Fibroblast of skin of scalp (primary cell): Measurements from ENCODE around the gene MAT2B. TPM values are rescaled to one million over a fixed set of nuclear protein-coding genes. Genes with fewer than 3 reads are reported as not detected.

Source experiments
- DNase-seq: peaks from one replicate; pipeline ENCODE4 v3.0.0-alpha.2; 2013
- polyA plus RNA-seq, 2 experiments: library from polyadenylated mRNA; unstranded; fragments of 120-200 nt; gene quantifications; one replicate each; pipeline ENCODE4 v1.2.1, GENCODE V29; 2013; ENCODE audit not compliant: insufficient read length in 2 of 2

The MAT2B gene
- 42.3 TPM for polyA plus RNA-seq (2013, experiment 1 of 2; ENCODE audit: insufficient read length)
- polyA plus RNA-seq (2013, experiment 2 of 2; ENCODE audit: insufficient read length) = 43.2 TPM

GRCh38 chr5:163505368-163506094 lies at the start of gene MAT2B:
MAT2B (plus strand) TSS chr5:163505619; CDS start chr5:163505687, 68 bp downstream.
- DNase-seq = peak; percentile 94

GRCh38 chr5:163456029-163456589 lies 49.3 kb upstream of the MAT2B start:
- no peak for DNase-seq

DNA sequence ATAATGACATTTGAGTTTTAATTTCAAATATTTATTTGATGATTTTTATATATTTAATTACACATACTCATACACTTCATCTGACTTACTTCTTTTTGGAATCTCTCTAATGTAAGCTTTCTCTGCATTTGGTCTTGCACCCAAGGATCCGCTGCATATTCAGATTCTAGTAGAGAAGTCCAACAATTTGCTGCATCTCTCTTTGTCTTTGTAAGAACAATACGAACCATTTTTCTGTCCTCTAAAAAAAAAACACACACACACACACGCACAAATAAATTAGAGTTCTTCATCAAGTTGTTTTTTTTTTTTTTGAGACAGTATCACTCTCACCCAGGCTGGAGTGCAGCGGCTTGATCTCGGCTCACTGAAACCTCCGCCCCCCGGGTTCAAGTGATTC lies 48.6 kb upstream of the MAT2B start:
- DNase-seq = no peak

GRCh38 chr5:163458778-163459385 lies 46.5 kb upstream of the MAT2B start:
- no peak for DNase-seq

GRCh38 chr5:163459462-163459818 lies 46.0 kb upstream of the MAT2B start:
- DNase-seq = no peak

DNA sequence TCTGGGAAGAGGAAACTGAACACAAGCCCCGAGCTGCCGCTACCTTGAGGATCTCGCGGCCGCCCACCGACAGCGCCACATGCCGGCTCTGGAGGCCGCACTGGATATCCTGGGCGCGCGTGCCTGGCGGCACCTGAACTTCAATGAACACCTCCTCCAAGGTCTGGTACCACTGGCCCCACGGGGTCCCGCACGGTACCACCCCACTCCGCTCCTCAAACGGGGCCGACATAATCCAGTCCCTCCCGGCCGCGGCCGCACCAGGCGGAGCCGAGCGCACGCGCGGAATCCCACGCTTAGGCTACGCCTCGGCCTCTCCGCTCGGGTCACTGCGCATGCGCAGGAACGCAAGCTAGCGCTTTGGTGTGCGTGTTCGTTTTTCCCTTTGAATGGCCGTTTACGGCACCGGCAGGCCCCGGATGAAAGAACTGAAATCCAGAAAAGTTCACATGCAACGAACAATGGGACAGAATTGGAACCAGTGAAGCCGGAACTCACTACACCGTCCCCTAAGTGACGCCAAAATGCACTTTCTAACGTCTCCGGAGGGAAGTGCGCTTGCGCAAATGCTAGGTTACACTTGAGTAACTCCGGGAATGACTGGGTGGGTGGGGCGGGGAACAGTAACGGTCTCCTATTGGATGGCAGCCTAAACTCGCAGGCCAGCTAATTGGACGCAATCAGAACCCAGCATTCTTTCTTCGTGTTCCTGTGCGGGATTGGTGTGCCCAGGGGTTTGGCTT lies 45.4 kb upstream of the MAT2B start, which contains the start of gene NUDCD2:
TSS of gene NUDCD2 (minus strand) at position 284 of the 743 bp plus-strand sequence. CDS start at position 232, 52 bp downstream.
- peak; percentile 99 for DNase-seq

GRCh38 chr5:163460562-163461171 lies 44.8 kb upstream of the MAT2B start, which contains the start of gene HMMR:
HMMR (plus strand) TSS chr5:163460632; CDS start chr5:163460693, 61 bp downstream.
- peak; percentile 15 for DNase-seq

DNA sequence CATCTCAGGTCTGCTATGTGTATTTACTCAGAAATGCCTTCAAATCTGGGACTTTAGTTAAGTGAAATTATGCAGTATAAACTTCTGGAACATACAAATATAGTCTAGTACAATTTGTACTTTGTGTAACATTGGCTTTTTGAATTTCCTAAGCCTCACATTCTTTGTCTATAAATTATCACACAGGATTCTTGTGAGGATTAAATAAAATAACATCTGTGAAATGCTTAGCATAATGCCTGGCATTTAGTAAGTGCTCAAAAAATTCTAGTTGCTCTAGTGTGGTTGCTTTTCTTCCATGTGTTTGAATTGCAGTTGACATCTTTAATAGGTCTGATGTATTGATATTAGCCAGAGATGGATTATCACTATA lies 42.4 kb upstream of the MAT2B start:
- peak; percentile 12 for DNase-seq

DNA sequence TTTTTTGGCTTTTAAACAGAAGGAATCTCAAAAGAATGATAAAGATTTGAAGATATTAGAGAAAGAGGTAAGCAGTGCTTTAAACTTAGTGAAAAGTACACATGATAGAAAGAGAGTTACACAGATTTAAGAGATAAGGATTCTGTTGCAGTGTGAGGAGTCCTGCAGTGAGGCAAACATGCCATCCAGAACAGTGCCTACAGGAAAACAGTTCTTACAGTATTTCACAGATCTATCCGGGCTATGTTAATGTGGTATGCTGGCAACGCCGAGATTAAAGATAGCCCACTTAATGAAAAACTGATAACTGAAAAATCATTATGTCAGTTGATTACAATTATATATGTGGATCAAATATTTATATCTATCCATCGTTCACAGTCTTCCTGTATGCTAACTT lies 37.7 kb upstream of the MAT2B start:
- no peak for DNase-seq

- DNase-seq = peak; percentile 16
Measured at GRCh38 chr5:163473635-163474243, 31.7 kb upstream of the MAT2B start.

DNA sequence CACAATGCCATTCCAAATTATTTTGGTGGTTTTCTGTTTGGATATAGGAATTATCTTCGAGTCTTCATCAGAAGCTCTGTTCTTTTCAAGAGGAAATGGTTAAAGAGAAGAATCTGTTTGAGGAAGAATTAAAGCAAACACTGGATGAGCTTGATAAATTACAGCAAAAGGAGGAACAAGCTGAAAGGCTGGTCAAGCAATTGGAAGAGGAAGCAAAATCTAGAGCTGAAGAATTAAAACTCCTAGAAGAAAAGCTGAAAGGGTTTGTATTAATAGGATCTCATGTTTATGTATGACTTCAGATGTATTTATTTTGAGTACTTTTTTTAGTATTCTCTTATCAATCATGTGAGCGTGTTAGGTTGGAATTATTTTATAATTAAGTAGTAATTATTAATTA lies 30.0 kb upstream of the MAT2B start:
- DNase-seq = no peak

GRCh38 chr5:163478126-163478981 lies 27.1 kb upstream of the MAT2B start:
- peak; percentile 29 for DNase-seq

GRCh38 chr5:163478982-163479271 lies 26.5 kb upstream of the MAT2B start:
- DNase-seq = no peak

DNA sequence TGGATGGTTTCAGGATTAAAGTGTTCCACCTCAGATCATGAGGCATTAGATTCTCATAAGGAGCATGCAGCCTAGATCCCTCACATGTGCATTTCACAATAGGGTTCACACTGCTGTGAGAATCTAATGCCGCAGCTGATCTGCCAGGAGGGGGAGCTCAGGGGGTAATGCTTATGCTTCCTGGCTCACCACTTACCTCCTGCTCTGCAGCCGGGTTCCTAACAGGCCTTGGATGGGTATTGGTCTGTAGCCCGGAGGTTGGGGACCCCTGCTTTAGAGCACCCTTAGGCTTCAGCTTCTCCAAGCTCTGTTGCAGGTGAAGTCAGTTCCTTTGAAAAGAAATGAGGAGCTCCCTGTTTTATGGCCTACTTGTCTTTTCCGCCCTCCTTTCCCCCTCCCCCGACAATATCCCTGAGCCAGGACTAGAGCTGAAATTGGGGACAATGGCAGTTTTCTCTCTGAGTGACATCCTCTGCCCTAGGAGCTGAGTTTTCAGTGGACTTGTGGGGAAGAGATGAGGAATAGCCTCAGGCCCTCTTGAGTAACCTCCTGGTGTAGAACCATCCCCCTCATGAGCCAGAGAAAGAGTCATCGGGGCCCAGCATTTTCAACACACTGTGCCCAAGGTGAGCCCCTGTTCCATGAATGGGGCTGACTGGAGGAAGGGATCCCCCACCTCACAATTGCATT lies 16.2 kb upstream of the MAT2B start:
- DNase-seq = no peak

GRCh38 chr5:163489745-163490075 lies 15.7 kb upstream of the MAT2B start:
- no peak for DNase-seq

DNA sequence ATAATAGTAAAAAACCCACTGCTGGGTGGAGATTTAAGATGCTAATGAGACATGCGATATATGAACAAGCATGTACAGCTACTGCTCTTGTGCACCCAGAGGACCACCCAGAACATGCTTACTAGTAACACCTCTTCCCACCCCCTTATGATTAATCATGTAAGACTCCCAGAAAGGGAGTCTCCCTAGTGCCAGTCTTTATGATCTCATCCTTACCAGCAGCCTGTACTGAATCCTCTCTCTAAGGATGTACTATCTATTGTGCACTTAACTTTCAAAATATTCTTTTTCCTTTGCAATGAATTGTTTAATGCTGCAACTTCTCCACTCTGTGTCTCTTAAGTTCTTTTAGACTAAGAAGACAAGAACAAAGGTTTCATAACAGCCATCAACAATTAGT lies 9.1 kb upstream of the MAT2B start:
- DNase-seq = peak; percentile 58

- no peak for DNase-seq
Measured at GRCh38 chr5:163497315-163497714, 8.1 kb upstream of the MAT2B start.

- DNase-seq = peak; percentile 37
Measured at GRCh38 chr5:163498886-163499285, 6.5 kb upstream of the MAT2B start.

- DNase-seq = no peak
Measured at GRCh38 chr5:163502521-163502920, 2.9 kb upstream of the MAT2B start.
